Measurements from ENCODE around the gene SNX1.

DNA sequence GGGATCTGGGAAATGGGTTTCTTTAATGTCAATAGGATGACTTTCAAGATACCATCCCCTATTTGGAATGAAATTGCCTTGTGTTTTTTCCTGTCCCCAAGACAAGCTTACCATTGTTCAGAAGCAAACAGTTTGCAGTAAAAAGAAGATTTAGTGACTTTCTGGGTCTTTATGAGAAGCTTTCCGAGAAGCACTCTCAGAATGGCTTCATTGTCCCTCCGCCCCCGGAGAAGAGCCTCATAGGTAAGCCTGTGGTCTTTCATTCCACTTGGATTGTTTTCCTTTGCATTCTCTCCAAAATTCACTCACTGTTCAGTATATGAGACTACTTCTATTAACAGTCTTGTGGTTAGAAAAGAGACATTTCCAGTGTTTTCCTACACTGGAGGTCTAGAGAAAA lies 30.2 kb downstream of the SNX1 start:
- TF ChIP-seq, protein P1, sequence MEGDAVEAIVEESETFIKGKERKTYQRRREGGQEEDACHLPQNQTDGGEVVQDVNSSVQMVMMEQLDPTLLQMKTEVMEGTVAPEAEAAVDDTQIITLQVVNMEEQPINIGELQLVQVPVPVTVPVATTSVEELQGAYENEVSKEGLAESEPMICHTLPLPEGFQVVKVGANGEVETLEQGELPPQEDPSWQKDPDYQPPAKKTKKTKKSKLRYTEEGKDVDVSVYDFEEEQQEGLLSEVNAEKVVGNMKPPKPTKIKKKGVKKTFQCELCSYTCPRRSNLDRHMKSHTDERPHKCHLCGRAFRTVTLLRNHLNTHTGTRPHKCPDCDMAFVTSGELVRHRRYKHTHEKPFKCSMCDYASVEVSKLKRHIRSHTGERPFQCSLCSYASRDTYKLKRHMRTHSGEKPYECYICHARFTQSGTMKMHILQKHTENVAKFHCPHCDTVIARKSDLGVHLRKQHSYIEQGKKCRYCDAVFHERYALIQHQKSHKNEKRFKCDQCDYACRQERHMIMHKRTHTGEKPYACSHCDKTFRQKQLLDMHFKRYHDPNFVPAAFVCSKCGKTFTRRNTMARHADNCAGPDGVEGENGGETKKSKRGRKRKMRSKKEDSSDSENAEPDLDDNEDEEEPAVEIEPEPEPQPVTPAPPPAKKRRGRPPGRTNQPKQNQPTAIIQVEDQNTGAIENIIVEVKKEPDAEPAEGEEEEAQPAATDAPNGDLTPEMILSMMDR (IDR thresholded peaks at IDR 0.05; ENCODE audit: poor library complexity, severe bottlenecking): no peak
- no peak for TF ChIP-seq EP300 (conservative IDR thresholded peaks at IDR 0.05; ENCODE audit: poor library complexity, severe bottlenecking)
- TF ChIP-seq RAD21 (conservative IDR thresholded peaks at IDR 0.05): no peak
- no peak for TF ChIP-seq TAF1 (IDR thresholded peaks at IDR 0.05; ENCODE audit: low read depth)
- TF ChIP-seq POLR2AphosphoS5 (IDR thresholded peaks at IDR 0.05): no peak
